ENCODE measurements around the gene RSRC1. TPM values are rescaled to one million over a fixed set of nuclear protein-coding genes. Genes with fewer than 3 reads are reported as not detected.

Gene RSRC1
- total RNA-seq, 1 experiment from 2014 or later: 60.3 TPM

DNA sequence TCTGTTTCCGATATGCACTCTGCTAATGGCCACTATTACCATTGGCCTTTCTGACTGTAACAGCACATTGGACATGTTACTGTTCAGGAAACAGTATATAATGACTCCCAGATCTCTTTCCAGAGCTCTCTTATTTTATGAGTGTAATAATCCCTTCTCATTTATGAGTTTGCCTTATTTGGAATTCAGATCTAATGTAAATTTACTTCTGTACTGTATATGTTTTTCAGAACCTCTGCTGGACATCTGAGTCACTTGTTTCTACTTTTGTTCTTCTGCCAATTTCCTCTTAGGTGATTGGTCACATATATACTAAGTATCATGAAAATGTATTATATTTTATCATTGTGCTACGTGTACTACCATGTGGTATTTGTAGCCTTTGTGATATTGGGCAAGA, 30.5 kb downstream of the RSRC1 start:
- POLR2A ChIA-PET (ENCODE audit: unreplicated experiment): no interaction called here
- Histone ChIP-seq H3K27ac (no peak overlapping the region), H4K20me1 (ENCODE audit: insufficient read depth) (no peaks in the 10 kb centered on the region), H3K79me2 (ENCODE audit: low read depth) (no peaks in the 10 kb centered on the region), H3F3A (ENCODE audit: insufficient read depth, low read depth) (no peaks in the 10 kb centered on the region; the same call in 1 of the 2 replicates), H3K4me2 (no peak overlapping the region), H3K4me1 (replicated peaks; ENCODE audit: insufficient read depth) (no peaks in the 10 kb centered on the region), H3K36me3 (ENCODE audit: low read depth) (peaks cover 8% of the 10 kb centered on the region), H3K9me2 (ENCODE audit: insufficient read depth) (no peaks in the 10 kb centered on the region), H3K9me3 (ENCODE audit: insufficient read depth, low read depth) (no peaks in the 10 kb centered on the region; the same call in 1 of the 2 replicates), H3K27me3 (ENCODE audit: insufficient read depth, low read depth) (no peaks in the 10 kb centered on the region), H3K4me3 (no peak overlapping the region), H2AFZ (no peak overlapping the region)
- DNase-seq: no peak
- intact Hi-C loops (cut with micrococcal nuclease; ENCODE audit: unreplicated experiment): no loop called here
- TF ChIP-seq, protein P1, sequence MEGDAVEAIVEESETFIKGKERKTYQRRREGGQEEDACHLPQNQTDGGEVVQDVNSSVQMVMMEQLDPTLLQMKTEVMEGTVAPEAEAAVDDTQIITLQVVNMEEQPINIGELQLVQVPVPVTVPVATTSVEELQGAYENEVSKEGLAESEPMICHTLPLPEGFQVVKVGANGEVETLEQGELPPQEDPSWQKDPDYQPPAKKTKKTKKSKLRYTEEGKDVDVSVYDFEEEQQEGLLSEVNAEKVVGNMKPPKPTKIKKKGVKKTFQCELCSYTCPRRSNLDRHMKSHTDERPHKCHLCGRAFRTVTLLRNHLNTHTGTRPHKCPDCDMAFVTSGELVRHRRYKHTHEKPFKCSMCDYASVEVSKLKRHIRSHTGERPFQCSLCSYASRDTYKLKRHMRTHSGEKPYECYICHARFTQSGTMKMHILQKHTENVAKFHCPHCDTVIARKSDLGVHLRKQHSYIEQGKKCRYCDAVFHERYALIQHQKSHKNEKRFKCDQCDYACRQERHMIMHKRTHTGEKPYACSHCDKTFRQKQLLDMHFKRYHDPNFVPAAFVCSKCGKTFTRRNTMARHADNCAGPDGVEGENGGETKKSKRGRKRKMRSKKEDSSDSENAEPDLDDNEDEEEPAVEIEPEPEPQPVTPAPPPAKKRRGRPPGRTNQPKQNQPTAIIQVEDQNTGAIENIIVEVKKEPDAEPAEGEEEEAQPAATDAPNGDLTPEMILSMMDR (conservative IDR thresholded peaks at IDR 0.05): no peak
- no peak for TF ChIP-seq EZH2 (IDR thresholded peaks at IDR 0.05; ENCODE audit: low read depth)
- BruUV-seq (replicated peaks): no TSS peak
- CTCF ChIA-PET: no interaction called here

DNA sequence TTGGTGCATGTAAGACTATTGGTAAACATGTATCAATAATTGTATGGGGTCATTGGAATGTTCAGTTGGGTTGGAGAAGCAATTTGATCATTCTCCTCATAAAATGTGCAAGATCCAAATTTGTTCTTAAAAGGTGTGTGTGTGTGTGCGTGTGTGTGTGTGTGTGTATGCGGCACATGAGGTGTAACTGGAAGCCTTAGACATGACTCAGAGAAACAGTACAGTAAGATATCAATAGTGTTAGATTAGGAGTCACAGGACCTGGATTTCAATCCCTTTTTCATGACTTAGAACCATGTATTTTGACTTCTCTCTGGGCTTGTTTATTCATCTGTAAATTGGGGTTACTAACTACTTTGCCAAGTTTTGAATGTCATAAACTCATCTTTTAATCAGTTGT, 38.3 kb downstream of the RSRC1 start:
- Histone ChIP-seq H3K36me3 (ENCODE audit: low read depth) (0 out of 2 replicates have a peak, but pooled peaks cover 3% of the 10 kb centered on the region), H3F3A (ENCODE audit: insufficient read depth, low read depth) (no peaks in the 10 kb centered on the region), H3K4me1 (replicated peaks; ENCODE audit: insufficient read depth) (no peaks in the 10 kb centered on the region), H3K79me2 (ENCODE audit: low read depth) (peaks cover 5% of the 10 kb centered on the region; the same call in 1 of the 2 replicates), H2AFZ (no peak overlapping the region), H3K4me2 (no peak overlapping the region), H3K27me3 (ENCODE audit: insufficient read depth, low read depth) (no peaks in the 10 kb centered on the region), H4K20me1 (ENCODE audit: insufficient read depth) (no peaks in the 10 kb centered on the region; the same call in 1 of the 2 replicates), H3K27ac (no peak overlapping the region), H3K4me3 (no peak overlapping the region), H3K9me3 (ENCODE audit: insufficient read depth, low read depth) (no peaks in the 10 kb centered on the region), H3K9me2 (ENCODE audit: insufficient read depth) (no peaks in the 10 kb centered on the region)
- BruUV-seq (replicated peaks): no TSS peak
- no peak for DNase-seq
- ChIA-PET CTCF (no interaction called here), POLR2A (ENCODE audit: unreplicated experiment) (no interaction called here)
- TF ChIP-seq EZH2 (IDR thresholded peaks at IDR 0.05; ENCODE audit: low read depth): no peak
- TF ChIP-seq, protein P1 (conservative IDR thresholded peaks at IDR 0.05): no peak
- intact Hi-C loops (cut with micrococcal nuclease; ENCODE audit: unreplicated experiment): no loop called here

DNA sequence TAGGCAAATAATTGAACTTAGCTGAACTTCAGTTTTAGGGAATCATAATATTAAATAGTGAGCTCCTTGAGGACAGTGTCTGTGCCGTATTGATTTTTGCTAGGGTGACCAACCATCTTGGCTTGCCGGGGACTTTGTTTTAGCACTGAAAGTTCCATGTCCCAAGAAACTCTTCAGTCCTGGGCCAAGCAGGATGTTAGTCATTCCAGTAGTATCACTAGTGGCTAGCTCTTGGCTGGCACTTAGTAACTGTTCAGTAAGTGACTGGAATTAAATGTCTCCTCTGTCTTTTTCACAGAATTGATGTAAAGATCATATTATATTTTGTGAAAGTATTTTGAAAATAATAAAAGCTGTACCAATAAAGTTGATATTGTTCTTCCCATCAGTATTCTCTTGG, 42.3 kb downstream of the RSRC1 start:
- Histone ChIP-seq H3K4me1 (replicated peaks; ENCODE audit: insufficient read depth) (no peaks in the 10 kb centered on the region), H3K9me2 (ENCODE audit: insufficient read depth) (no peaks in the 10 kb centered on the region), H3K4me3 (no peak overlapping the region), H3K9me3 (ENCODE audit: insufficient read depth, low read depth) (0 out of 2 replicates have a peak, but pooled peaks cover 6% of the 10 kb centered on the region), H4K20me1 (ENCODE audit: insufficient read depth) (no peaks in the 10 kb centered on the region; the same call in 1 of the 2 replicates), H3K4me2 (no peak overlapping the region), H3K27ac (no peak overlapping the region), H3K79me2 (ENCODE audit: low read depth) (peaks cover 5% of the 10 kb centered on the region; the same call in 1 of the 2 replicates), H2AFZ (no peak overlapping the region), H3K36me3 (ENCODE audit: low read depth) (peaks cover 5% of the 10 kb centered on the region; the same call in 1 of the 2 replicates), H3K27me3 (ENCODE audit: insufficient read depth, low read depth) (no peaks in the 10 kb centered on the region), H3F3A (ENCODE audit: insufficient read depth, low read depth) (no peaks in the 10 kb centered on the region)
- intact Hi-C loops (cut with micrococcal nuclease; ENCODE audit: unreplicated experiment): no loop called here
- BruUV-seq (replicated peaks): no TSS peak
- ChIA-PET CTCF (no interaction called here), POLR2A (ENCODE audit: unreplicated experiment) (no interaction called here)
- no peak for DNase-seq
- TF ChIP-seq, protein P1 (conservative IDR thresholded peaks at IDR 0.05): no peak
- TF ChIP-seq EZH2 (IDR thresholded peaks at IDR 0.05; ENCODE audit: low read depth): no peak

Data from PC-9 (cell line).